ENCODE results near the gene PHF10.
"Not testable (repeated sequence)": the region's sequence is repeated elsewhere in the genome, so short reads cannot be mapped to it uniquely, and the experiment has no call there.

PHF10 gene

GRCh38 chr6:169724494-169725124 lies at the start of gene PHF10:
TSS of gene PHF10 (minus strand) at chr6:169724500. CDS start at chr6:169723931, 569 bp downstream.
- DNase-seq, result peak; percentile 84

DNA sequence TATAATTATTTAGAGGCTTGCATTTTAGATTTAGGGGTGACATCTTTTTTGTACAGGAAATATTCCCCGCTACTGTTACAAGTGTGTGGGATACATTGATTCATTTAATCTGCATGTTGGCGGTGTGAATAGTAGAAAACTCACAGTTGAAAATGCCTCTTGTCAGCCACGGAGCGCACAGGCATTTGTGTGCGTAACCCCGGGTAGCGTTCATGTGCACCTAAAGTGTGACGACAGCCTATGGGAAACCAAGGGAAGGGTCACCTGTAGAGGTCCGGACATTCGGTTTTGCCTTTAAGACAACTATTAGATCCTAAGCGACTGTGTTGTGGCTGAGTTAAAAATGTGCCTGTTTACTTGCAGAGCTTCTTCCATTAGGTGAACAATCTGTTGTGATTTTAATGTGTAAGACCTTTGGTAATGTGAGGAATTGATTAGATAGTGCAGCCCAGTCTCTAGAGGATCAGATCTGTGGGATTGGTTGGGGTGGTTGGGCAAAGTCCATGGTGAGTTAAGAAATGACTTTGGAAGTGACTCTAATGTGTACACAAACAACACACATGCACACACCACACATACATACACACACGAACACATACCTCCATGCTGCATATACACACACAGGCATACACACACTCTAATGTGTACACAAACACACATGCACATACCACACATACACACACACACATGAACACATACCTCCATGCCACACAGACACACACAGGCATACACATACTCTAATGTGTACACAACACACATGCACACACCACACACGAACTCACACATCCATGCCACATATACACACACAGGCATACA lies 42.8 kb upstream of the PHF10 start:
- no peak for DNase-seq

DNA sequence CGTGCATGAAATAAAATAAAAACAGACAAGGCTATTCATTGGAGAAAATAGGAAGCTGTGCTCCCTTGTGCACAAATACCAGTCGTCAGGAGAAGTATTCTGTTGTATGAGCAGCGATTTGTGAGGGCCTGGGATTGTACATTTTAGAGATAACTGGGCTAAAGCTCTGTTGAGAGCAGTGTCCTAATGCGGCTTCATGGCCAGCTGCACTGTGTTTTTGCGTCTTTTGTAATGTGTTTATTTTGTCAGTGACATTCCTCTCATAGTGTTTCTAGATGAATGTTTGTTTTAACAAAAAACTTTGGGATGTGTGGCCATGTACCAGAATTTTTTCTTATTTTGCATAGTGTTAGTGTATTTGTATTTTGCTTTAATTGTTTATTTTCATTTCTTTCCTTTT lies 41.9 kb upstream of the PHF10 start:
- no peak for DNase-seq

- DNase-seq, result not testable (repeated sequence)
These were observed 41.5 kb upstream of the PHF10 start for GRCh38 chr6:169765789-169766188.

DNA sequence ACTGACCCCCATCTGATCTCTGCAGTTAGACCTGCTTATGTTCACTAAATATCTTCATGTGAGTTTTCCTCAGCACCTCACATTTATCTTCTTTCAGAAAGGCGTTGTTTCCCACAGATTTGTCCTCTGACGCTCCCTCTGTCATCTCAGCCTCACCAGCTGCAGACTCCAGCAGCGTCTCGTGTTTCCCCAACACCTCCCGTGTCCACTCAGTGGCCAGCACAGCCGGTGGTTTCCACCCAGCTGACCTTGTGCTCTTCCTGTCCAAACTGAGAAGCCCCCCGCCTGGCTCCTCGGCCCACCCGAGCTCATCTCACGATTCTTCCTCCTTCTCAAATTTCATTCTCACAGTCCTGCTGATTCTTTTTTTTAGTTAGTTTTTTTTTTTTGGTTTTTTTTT lies 39.6 kb upstream of the PHF10 start:
- no peak for DNase-seq

GRCh38 chr6:169763308-169763707 lies 39.0 kb upstream of the PHF10 start:
- DNase-seq, result no peak

GRCh38 chr6:169755162-169755561 lies 30.9 kb upstream of the PHF10 start:
- no peak for DNase-seq

- DNase-seq, result no peak
These were observed 27.8 kb upstream of the PHF10 start for GRCh38 chr6:169752074-169752623.

GRCh38 chr6:169751242-169752073 lies 27.2 kb upstream of the PHF10 start, which contains the start of the genes DYNLT2 and ERMARD:
TSS of gene DYNLT2 (minus strand) at chr6:169751572. CDS start at chr6:169751458, 114 bp downstream.
TSS of gene ERMARD (plus strand) at chr6:169751622. CDS start at chr6:169751658, 36 bp downstream.
- peak; percentile 92 for DNase-seq

GRCh38 chr6:169746556-169746955 lies 22.3 kb upstream of the PHF10 start:
- DNase-seq, result no peak

- no peak for DNase-seq
These were observed 21.1 kb upstream of the PHF10 start for GRCh38 chr6:169745405-169745804.

GRCh38 chr6:169741344-169741743 lies 17.0 kb upstream of the PHF10 start:
- DNase-seq, result no peak

DNA sequence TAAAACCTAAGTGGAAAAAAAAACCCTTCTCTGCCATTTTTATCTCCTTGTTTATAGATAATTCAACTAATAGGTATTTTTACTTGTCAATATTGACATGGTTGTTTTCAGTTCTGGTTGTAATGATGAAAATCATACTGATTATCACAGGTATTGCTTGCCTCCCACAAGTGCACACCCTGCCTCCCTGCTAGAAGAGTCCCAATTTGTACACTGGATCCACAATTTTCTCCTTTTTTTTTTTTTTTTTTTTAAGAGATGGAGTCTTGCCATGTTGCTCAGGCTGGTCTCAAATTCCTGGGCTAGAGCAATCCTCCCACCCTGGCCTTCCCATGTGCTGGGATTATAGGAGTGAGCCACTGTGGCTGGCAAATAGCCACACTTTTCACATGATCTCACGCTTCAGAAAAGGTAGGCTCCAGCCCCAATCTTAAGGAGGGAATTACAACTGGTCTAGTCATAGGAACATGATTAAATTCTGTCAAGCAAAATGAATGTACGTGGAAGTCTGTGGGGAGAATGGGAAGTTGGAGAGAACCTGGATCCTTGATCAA lies 14.8 kb upstream of the PHF10 start:
- no peak for DNase-seq

- DNase-seq, result no peak
These were observed 14.1 kb upstream of the PHF10 start for GRCh38 chr6:169738204-169738975.

GRCh38 chr6:169729961-169730360 lies 5.7 kb upstream of the PHF10 start:
- no peak for DNase-seq

DNA sequence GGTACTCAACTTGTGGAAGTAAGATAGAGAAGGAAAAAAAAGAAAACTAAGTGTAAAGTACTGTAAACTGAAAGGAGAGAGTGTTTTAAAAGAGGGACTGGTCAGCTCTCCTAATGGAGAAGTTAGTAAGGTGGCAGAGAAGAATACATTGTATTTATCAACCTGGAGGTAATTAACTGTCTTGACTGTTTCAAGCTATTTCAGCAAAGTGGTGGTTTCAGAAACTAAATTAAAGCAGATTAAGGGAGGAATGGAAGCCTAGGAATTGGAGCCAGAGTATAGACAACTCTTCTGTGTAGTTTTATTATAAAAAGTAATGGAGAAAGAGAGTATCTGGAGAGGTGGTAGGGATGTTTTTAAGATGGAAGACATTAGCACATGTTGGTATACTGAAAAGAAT lies 2.7 kb upstream of the PHF10 start:
- no peak for DNase-seq

DNA sequence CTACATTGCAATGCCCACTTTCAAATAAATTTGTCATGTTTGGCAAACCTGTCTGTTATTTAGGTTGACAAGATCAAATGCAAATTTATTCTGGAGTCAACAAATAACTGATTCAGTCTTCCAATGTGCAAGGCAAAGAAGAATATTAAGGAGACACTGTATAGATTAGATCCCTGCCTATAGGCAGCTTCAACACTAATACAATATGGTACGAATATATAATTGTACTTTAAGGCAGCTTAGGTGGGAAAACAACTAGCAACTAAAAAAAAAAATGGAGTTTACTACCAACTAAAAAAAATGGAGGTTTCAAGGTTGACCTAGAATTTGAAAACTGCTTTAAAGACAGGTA lies 1.7 kb upstream of the PHF10 start:
- no peak for DNase-seq

DNA sequence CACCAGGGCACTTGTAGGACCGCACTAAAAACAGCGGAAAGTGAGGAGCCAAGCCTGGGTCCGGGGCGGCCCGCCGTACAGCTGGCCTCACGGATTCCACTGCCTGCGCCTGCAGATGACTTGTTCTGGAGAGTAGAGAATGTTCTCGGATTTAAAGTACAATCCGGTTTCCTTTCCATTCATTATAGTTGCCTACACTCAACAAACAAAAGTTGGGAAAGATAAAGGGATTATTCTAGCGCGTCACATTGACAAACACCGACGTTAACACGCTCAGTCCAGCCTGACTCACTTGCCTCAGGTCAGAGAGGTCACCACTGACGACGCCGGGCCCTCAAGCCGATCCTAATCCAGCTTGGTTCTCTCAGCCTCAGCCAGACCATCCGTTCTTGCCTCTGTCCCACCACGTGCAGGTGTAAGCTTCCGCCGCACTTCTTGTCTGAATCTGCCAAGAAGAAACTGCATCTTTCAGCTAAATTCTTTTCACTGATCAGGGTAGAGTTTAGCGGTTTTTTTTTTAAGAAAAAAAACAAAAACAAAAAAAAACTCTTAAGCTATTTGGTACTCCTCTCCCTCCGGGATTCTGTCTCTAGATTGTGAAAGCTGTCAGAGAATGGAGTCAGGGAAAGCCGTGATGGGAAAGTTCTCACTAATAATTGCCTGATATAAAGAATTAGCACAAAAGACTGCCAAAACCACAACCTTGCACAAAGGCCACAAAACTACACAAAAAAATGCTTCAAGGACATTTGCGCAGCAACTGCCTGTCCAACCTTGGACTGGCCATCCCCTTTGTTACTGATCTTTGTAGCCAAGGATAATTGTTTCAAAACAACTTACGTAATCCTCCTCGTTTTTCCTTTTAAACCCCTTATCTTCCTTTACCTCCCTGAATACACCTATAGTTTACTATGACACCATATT lies 1.1 kb upstream of the PHF10 start:
- DNase-seq, result peak; percentile 9

GRCh38 chr6:169723991-169724493 lies 258 bp downstream of the PHF10 start:
- DNase-seq, result peak; percentile 58

GRCh38 chr6:169723200-169723909 lies 945 bp downstream of the PHF10 start:
- peak; percentile 71 for DNase-seq
